Kasumi-1 (cell line): ENCODE data around the gene TEX50.
"Not testable (repeated sequence)": the region's sequence is repeated elsewhere in the genome, so short reads cannot be mapped to it uniquely, and the experiment has no call there.

Experiments used
- DNase-seq, 2 experiments: peaks; one replicate each; lab custom pipeline; 2025; lab: John Stamatoyannopoulos, UW

TEX50 gene

GRCh38 chr1:173663159-173663558 lies 28.0 kb downstream of the TEX50 start:
- peak; percentile 86 to 89 for DNase-seq

DNA sequence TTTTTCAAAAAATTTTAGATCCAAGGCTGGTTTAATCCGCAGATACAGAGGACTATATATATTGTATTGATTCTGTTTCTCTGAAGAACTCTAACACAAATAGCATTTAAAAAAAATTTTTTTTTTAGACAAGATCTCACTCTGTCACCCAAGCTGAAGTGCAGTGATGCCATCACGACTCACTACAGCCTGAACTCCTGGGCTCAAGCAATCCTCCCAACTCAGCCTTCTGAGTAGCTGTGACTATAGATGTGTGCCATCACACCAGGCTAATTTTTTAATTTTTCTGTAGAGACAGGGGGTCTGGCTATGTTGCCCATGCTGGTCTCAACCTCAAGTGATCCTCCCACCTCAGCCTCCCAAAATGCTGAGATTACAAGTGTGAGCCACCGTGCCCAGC lies 31.5 kb downstream of the TEX50 start:
- no peak for DNase-seq

DNA sequence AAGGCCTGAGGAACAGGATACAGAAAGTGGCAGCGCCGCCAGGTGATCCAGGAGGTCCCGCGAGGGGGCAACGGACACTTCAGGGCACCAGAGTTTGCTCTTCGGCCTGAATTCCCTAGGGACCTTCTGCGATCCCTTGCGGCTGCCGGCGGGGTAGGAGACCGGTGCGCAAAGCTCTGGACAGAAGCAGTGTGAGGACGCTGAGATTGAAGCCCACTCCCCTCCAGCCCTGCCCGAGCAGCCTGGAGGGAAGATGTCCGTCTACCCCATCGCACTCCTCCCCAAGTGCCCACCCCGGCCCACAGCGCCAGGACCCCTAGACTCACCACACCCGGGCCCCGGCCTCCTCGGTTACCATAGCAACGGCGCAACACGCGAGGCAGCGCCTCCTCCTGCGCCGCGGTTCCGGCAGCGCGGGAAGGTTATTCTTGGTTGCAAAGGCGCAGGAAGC lies 34.4 kb downstream of the TEX50 start, which contains the start of gene ANKRD45:
TSS of gene ANKRD45 (minus strand) at position 361 of the 451 bp plus-strand sequence. CDS start 10,433 bp downstream, outside the sequence.
- no peak for DNase-seq

DNA sequence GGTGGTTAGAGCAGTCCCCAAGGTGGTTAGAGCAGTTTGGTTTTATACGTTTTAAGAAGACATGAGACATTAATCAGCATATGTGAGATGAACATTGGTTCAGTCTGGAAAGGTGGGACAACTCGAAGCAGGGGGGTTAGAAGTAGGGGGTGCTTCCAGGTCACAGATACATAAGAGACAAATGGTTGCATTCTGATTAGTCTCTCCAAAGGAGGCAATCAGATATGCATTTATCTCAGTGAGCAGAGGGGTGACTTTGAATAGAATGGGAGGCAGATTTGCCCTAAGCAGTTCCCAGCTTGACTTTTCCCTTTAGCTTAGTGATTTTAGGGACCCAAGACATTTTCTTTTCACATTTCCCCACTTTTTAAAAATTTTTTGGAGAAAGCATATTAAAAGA lies 39.4 kb downstream of the TEX50 start:
- DNase-seq: not testable (repeated sequence)

GRCh38 chr1:173680152-173680551 lies 45.0 kb downstream of the TEX50 start:
- DNase-seq: not testable (repeated sequence)

GRCh38 chr1:173682184-173682583 lies 47.0 kb downstream of the TEX50 start:
- DNase-seq: no peak

DNA sequence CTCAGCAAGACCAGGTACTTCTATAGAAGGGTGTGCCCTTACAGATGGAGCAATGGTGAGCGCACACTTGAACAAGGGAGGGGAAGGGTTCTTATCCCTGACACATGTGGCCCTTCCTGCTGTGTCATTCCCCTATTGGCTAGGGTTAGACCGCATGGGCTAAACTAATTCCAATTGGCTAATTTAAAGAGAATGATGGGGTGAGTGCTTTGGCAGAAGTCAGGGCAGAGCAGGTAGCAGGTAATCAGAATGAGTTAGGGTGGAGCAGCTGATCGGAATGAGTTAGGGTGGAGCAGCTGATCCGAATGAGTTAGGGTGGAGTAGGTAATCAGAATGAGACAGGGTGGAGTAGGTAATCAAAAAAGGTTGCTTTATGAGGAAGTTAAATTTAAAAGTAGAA lies 48.7 kb downstream of the TEX50 start:
- not testable (repeated sequence) for DNase-seq

- not testable (repeated sequence) for DNase-seq
Observed at GRCh38 chr1:173685121-173685520, 50.0 kb downstream of the TEX50 start.
